HEK293 (cell line): ENCODE results near the gene NFKBIE.
A peak's percentile ranks its signal among the peaks of the same experiment; 100 is the strongest.

ENCODE experiments used
- FEZF1 ChIP-seq: fragments of 450-650 bp; formaldehyde crosslinking; IDR thresholded peaks from 2 replicates; pipeline ENCODE4 v1.5.1; 2016; ENCODE audit warnings: missing biosample characterization, missing genetic modification characterization
- GLIS2 ChIP-seq: fragments of 450-650 bp; formaldehyde crosslinking; IDR thresholded peaks from 2 replicates; pipeline ENCODE4 v1.5.1; 2016; ENCODE audit warnings: missing biosample characterization, missing genetic modification characterization
- HOXA7 ChIP-seq: sonication (generic); formaldehyde crosslinking; IDR thresholded peaks from 2 replicates; pipeline ENCODE4 v1.8.1; 2022; ENCODE audit warnings: missing genetic modification reagents, borderline replicate concordance
- HOXD13 ChIP-seq: sonication (generic); formaldehyde crosslinking; IDR thresholded peaks from 2 replicates; pipeline ENCODE4 v1.8.0; 2022; ENCODE audit warnings: missing genetic modification reagents, borderline replicate concordance
- KLF10 ChIP-seq: fragments of 450-650 bp; IDR thresholded peaks from 2 replicates; pipeline ENCODE4 v1.5.1; 2018; ENCODE audit warnings: missing biosample characterization, mild to moderate bottlenecking, missing genetic modification characterization
- OSR2 ChIP-seq: fragments of 450-650 bp; formaldehyde crosslinking; IDR thresholded peaks from 2 replicates; pipeline ENCODE4 v1.5.1; 2016; ENCODE audit warnings: missing biosample characterization, missing genetic modification characterization
- SP7 ChIP-seq: fragments of 450-650 bp; formaldehyde crosslinking; IDR thresholded peaks from 2 replicates; pipeline ENCODE4 v1.5.1; 2016; ENCODE audit warnings: missing biosample characterization, missing genetic modification characterization
- TCF7L2 ChIP-seq: IDR thresholded peaks from 2 replicates; pipeline ENCODE4 v1.6.1; 2011; ENCODE audit warnings: low read depth, mild to moderate bottlenecking, inconsistent platforms, low read length, moderate library complexity, borderline replicate concordance
- WT1 ChIP-seq: fragments of 450-650 bp; formaldehyde crosslinking; IDR thresholded peaks from 2 replicates; pipeline ENCODE4 v1.5.1; 2016; ENCODE audit warnings: missing biosample characterization, missing genetic modification characterization
- ZFP37 ChIP-seq: fragments of 450-650 bp; formaldehyde crosslinking; IDR thresholded peaks from 2 replicates; pipeline ENCODE4 v1.5.1; 2016; ENCODE audit warnings: missing biosample characterization, missing genetic modification characterization
- ZNF121 ChIP-seq: fragments of 450-650 bp; formaldehyde crosslinking; IDR thresholded peaks from 2 replicates; pipeline ENCODE4 v1.5.1; 2016; ENCODE audit warnings: missing biosample characterization, missing genetic modification characterization
- ZNF2 ChIP-seq: fragments of 450-650 bp; formaldehyde crosslinking; IDR thresholded peaks from 2 replicates; pipeline ENCODE4 v1.5.1; 2016; ENCODE audit warnings: missing biosample characterization, missing genetic modification characterization
- ZNF211 ChIP-seq: fragments of 450-650 bp; formaldehyde crosslinking; IDR thresholded peaks from 2 replicates; pipeline ENCODE4 v1.5.1; 2016; ENCODE audit warnings: low read depth, missing biosample characterization, missing genetic modification characterization
- ZNF302 ChIP-seq: fragments of 450-650 bp; formaldehyde crosslinking; IDR thresholded peaks from 2 replicates; pipeline ENCODE4 v1.5.1; 2016; ENCODE audit warnings: missing biosample characterization, missing genetic modification characterization, low read depth
- ZNF426 ChIP-seq: fragments of 450-650 bp; formaldehyde crosslinking; IDR thresholded peaks from 2 replicates; pipeline ENCODE4 v1.5.1; 2017; ENCODE audit warnings: missing biosample characterization, missing genetic modification characterization, mild to moderate bottlenecking, inconsistent platforms, moderate library complexity
- ZNF501 ChIP-seq: fragments of 450-650 bp; formaldehyde crosslinking; IDR thresholded peaks from 2 replicates; pipeline ENCODE4 v1.5.1; 2016; ENCODE audit warnings: missing biosample characterization, missing genetic modification characterization
- ZNF701 ChIP-seq: fragments of 450-650 bp; formaldehyde crosslinking; IDR thresholded peaks from 2 replicates; pipeline ENCODE4 v1.5.1; 2016; ENCODE audit warnings: missing biosample characterization, missing genetic modification characterization
- ZNF76 ChIP-seq: fragments of 450-650 bp; formaldehyde crosslinking; IDR thresholded peaks from 2 replicates; pipeline ENCODE4; 2016; ENCODE audit warnings: low read depth, missing biosample characterization, missing genetic modification characterization, borderline replicate concordance
- ZNF791 ChIP-seq: fragments of 450-650 bp; formaldehyde crosslinking; IDR thresholded peaks from 2 replicates; pipeline ENCODE4 v1.5.1; 2016; ENCODE audit warnings: missing biosample characterization, missing genetic modification characterization
- ZNF843 ChIP-seq: fragments of 450-650 bp; formaldehyde crosslinking; IDR thresholded peaks from 2 replicates; pipeline ENCODE4 v1.5.1; 2016; ENCODE audit warnings: missing biosample characterization, missing genetic modification characterization
- TF ChIP-seq, protein P1 (sequence below): fragments of 450-650 bp; formaldehyde crosslinking; IDR thresholded peaks from 2 replicates; pipeline ENCODE4 v1.5.1; 2017; ENCODE audit warnings: missing biosample characterization, missing genetic modification characterization
- TF ChIP-seq, protein P2 (sequence below): fragments of 450-650 bp; formaldehyde crosslinking; IDR thresholded peaks from 2 replicates; pipeline ENCODE4 v1.5.1; 2016; ENCODE audit warnings: missing biosample characterization, missing genetic modification characterization
- TF ChIP-seq, protein P3 (sequence below): fragments of 450-650 bp; formaldehyde crosslinking; IDR thresholded peaks from 2 replicates; pipeline ENCODE4 v1.5.1; 2016; ENCODE audit warnings: missing biosample characterization, missing genetic modification characterization
- TF ChIP-seq, protein P4 (sequence below): fragments of 450-650 bp; formaldehyde crosslinking; IDR thresholded peaks from 2 replicates; pipeline ENCODE4 v1.5.1; 2016; ENCODE audit warnings: missing biosample characterization, missing genetic modification characterization
- TF ChIP-seq, protein P5 (sequence below): fragments of 450-650 bp; formaldehyde crosslinking; IDR thresholded peaks from 2 replicates; pipeline ENCODE4 v1.5.1; 2016; ENCODE audit warnings: missing biosample characterization, missing genetic modification characterization
- TF ChIP-seq, protein P6 (sequence below): fragments of 450-650 bp; formaldehyde crosslinking; IDR thresholded peaks from 2 replicates; pipeline ENCODE4 v1.5.1; 2016; ENCODE audit warnings: missing biosample characterization, missing genetic modification characterization
- TF ChIP-seq, protein P7 (sequence below): fragments of 450-650 bp; formaldehyde crosslinking; IDR thresholded peaks from 2 replicates; pipeline ENCODE4 v1.5.1; 2017; ENCODE audit warnings: missing biosample characterization, missing genetic modification characterization

The NFKBIE gene

DNA sequence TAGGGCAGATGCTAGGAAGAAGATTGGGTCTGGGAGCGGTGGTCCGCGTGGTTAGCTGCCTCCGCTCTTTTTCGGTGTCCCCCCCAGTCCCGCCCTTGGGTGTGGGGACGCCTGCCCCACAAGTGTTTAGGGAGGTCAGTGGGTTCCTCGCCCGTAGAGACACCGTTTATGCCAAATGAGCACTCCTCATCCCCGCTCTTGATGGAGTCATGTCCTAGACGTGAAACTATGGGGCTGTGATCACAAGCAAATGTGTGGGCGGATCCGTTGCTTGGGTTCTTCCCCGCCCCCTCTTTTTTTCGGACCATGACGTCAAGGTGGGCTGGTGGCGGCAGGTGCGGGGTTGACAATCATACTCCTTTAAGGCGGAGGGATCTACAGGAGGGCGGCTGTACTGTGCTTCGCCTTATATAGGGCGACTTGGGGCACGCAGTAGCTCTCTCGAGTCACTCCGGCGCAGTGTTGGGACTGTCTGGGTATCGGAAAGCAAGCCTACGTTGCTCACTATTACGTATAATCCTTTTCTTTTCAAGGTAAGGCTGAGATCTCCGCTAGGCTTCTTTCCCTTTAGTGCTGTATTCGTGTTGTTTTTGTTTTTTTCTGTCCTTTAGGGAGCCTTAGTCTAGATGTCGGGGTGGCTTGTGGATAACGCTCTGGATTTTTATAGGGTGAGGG lies 18.6 kb downstream of the NFKBIE start, which contains the start of gene HSP90AB1 (continued):
- TF ChIP-seq FEZF1 (tag by site-specific recombination) (no peak), ZNF791 (0 out of 2 replicates have a peak, but pooled peaks have one; percentile 34), ZNF701 (tag by site-specific recombination) (no peak), WT1 (tag by site-specific recombination) (peak; percentile 44; the same call in 1 of the 2 replicates), TCF7L2 (no peak; the same call in 1 of the 2 replicates), HOXD13 (no peak), KLF10 (tag by site-specific recombination) (peak; percentile 29; the same call in 1 of the 2 replicates), ZFP37 (tag by site-specific recombination) (peak; percentile 84), ZNF121 (tag by site-specific recombination) (0 out of 2 replicates have a peak, but pooled peaks have one; percentile 5), ZNF501 (peak; percentile 85), ZNF76 (no peak; the same call in none of the 2 replicates), SP7 (tag by site-specific recombination) (peak; percentile 86; the same call in 1 of the 2 replicates), ZNF2 (tag by site-specific recombination) (peak; percentile 96), OSR2 (tag by site-specific recombination) (peak; percentile 34; the same call in 1 of the 2 replicates), ZNF843 (tag by site-specific recombination) (peak; percentile 65; the same call in 1 of the 2 replicates), ZNF426 (no peak), HOXA7 (no peak), GLIS2 (tag by site-specific recombination) (no peak; the same call in 1 of the 2 replicates), ZNF211 (tag by site-specific recombination) (no peak), ZNF302 (tag by site-specific recombination) (no peak)
- TF ChIP-seq, protein P1, sequence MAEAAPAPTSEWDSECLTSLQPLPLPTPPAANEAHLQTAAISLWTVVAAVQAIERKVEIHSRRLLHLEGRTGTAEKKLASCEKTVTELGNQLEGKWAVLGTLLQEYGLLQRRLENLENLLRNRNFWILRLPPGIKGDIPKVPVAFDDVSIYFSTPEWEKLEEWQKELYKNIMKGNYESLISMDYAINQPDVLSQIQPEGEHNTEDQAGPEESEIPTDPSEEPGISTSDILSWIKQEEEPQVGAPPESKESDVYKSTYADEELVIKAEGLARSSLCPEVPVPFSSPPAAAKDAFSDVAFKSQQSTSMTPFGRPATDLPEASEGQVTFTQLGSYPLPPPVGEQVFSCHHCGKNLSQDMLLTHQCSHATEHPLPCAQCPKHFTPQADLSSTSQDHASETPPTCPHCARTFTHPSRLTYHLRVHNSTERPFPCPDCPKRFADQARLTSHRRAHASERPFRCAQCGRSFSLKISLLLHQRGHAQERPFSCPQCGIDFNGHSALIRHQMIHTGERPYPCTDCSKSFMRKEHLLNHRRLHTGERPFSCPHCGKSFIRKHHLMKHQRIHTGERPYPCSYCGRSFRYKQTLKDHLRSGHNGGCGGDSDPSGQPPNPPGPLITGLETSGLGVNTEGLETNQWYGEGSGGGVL, result no peak
- TF ChIP-seq, protein P2, sequence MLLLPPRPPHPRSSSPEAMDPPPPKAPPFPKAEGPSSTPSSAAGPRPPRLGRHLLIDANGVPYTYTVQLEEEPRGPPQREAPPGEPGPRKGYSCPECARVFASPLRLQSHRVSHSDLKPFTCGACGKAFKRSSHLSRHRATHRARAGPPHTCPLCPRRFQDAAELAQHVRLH, result no peak
- TF ChIP-seq, protein P3, sequence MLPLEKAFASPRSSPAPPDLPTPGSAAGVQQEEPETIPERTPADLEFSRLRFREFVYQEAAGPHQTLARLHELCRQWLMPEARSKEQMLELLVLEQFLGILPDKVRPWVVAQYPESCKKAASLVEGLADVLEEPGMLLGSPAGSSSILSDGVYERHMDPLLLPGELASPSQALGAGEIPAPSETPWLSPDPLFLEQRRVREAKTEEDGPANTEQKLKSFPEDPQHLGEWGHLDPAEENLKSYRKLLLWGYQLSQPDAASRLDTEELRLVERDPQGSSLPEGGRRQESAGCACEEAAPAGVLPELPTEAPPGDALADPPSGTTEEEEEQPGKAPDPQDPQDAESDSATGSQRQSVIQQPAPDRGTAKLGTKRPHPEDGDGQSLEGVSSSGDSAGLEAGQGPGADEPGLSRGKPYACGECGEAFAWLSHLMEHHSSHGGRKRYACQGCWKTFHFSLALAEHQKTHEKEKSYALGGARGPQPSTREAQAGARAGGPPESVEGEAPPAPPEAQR (tag by site-specific recombination), result no peak
- TF ChIP-seq, protein P4, sequence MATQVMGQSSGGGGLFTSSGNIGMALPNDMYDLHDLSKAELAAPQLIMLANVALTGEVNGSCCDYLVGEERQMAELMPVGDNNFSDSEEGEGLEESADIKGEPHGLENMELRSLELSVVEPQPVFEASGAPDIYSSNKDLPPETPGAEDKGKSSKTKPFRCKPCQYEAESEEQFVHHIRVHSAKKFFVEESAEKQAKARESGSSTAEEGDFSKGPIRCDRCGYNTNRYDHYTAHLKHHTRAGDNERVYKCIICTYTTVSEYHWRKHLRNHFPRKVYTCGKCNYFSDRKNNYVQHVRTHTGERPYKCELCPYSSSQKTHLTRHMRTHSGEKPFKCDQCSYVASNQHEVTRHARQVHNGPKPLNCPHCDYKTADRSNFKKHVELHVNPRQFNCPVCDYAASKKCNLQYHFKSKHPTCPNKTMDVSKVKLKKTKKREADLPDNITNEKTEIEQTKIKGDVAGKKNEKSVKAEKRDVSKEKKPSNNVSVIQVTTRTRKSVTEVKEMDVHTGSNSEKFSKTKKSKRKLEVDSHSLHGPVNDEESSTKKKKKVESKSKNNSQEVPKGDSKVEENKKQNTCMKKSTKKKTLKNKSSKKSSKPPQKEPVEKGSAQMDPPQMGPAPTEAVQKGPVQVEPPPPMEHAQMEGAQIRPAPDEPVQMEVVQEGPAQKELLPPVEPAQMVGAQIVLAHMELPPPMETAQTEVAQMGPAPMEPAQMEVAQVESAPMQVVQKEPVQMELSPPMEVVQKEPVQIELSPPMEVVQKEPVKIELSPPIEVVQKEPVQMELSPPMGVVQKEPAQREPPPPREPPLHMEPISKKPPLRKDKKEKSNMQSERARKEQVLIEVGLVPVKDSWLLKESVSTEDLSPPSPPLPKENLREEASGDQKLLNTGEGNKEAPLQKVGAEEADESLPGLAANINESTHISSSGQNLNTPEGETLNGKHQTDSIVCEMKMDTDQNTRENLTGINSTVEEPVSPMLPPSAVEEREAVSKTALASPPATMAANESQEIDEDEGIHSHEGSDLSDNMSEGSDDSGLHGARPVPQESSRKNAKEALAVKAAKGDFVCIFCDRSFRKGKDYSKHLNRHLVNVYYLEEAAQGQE, result peak; percentile 74; the same call in 1 of the 2 replicates
- TF ChIP-seq, protein P5, sequence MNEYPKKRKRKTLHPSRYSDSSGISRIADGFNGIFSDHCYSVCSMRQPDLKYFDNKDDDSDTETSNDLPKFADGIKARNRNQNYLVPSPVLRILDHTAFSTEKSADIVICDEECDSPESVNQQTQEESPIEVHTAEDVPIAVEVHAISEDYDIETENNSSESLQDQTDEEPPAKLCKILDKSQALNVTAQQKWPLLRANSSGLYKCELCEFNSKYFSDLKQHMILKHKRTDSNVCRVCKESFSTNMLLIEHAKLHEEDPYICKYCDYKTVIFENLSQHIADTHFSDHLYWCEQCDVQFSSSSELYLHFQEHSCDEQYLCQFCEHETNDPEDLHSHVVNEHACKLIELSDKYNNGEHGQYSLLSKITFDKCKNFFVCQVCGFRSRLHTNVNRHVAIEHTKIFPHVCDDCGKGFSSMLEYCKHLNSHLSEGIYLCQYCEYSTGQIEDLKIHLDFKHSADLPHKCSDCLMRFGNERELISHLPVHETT (tag by site-specific recombination), result peak; percentile 95
- TF ChIP-seq, protein P6, sequence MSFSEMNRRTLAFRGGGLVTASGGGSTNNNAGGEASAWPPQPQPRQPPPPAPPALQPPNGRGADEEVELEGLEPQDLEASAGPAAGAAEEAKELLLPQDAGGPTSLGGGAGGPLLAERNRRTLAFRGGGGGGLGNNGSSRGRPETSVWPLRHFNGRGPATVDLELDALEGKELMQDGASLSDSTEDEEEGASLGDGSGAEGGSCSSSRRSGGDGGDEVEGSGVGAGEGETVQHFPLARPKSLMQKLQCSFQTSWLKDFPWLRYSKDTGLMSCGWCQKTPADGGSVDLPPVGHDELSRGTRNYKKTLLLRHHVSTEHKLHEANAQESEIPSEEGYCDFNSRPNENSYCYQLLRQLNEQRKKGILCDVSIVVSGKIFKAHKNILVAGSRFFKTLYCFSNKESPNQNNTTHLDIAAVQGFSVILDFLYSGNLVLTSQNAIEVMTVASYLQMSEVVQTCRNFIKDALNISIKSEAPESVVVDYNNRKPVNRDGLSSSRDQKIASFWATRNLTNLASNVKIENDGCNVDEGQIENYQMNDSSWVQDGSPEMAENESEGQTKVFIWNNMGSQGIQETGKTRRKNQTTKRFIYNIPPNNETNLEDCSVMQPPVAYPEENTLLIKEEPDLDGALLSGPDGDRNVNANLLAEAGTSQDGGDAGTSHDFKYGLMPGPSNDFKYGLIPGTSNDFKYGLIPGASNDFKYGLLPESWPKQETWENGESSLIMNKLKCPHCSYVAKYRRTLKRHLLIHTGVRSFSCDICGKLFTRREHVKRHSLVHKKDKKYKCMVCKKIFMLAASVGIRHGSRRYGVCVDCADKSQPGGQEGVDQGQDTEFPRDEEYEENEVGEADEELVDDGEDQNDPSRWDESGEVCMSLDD (tag by site-specific recombination), result peak; percentile 80
- TF ChIP-seq, protein P7, sequence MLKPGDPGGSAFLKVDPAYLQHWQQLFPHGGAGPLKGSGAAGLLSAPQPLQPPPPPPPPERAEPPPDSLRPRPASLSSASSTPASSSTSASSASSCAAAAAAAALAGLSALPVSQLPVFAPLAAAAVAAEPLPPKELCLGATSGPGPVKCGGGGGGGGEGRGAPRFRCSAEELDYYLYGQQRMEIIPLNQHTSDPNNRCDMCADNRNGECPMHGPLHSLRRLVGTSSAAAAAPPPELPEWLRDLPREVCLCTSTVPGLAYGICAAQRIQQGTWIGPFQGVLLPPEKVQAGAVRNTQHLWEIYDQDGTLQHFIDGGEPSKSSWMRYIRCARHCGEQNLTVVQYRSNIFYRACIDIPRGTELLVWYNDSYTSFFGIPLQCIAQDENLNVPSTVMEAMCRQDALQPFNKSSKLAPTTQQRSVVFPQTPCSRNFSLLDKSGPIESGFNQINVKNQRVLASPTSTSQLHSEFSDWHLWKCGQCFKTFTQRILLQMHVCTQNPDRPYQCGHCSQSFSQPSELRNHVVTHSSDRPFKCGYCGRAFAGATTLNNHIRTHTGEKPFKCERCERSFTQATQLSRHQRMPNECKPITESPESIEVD (tag by site-specific recombination), result no peak
